ENCODE measurements around the gene ENGASE. TPM values are rescaled to one million over a fixed set of nuclear protein-coding genes. Genes with fewer than 3 reads are reported as not detected.

Gene ENGASE
- total and polyA plus RNA-seq, 2 experiments from 2014 or later = 9.0 to 27.1 TPM

GRCh38 chr17:79084291-79085153 is 9.9 kb downstream of the ENGASE start:
- Histone ChIP-seq H3K27ac (ENCODE audit: low read depth) (no peak overlapping the region), H3K79me2 (replicated peaks; ENCODE audit: insufficient read depth) (no peaks in the 10 kb centered on the region), H4K20me1 (replicated peaks; ENCODE audit: insufficient read depth) (no peaks in the 10 kb centered on the region), H3K4me2 (no peak overlapping the region), H3K9me2 (ENCODE audit: insufficient read depth) (no peaks in the 10 kb centered on the region), H3K4me1 (ENCODE audit: insufficient read depth) (no peaks in the 10 kb centered on the region), H3K36me3 (ENCODE audit: insufficient read depth) (peaks cover 3% of the 10 kb centered on the region; the same call in 1 of the 2 replicates), H3F3A (replicated peaks; ENCODE audit: low read depth) (no peaks in the 10 kb centered on the region), H3K4me3 (no peak overlapping the region), H3K27me3 (ENCODE audit: insufficient read depth) (no peaks in the 10 kb centered on the region), H2AFZ (no peak overlapping the region)
- Mint-ChIP-seq H3K9me3 (peaks cover 4% of the 10 kb centered on the region; the same call in 1 of the 3 replicates), H3K4me3 (no peak overlapping the region), H3K27ac (no peak overlapping the region), H3K36me3 (ENCODE audit: low read depth) (peaks cover 35% of the 10 kb centered on the region), H3K4me1 (no peaks in the 10 kb centered on the region), H3K27me3 (ENCODE audit: insufficient read depth, low read depth, poor library complexity) (peaks cover 10% of the 10 kb centered on the region)
- no peak for DNase-seq (ENCODE audit: low spot score)
- TF ChIP-seq EZH2phosphoT487 (IDR thresholded peaks at IDR 0.05; ENCODE audit: unreplicated experiment) (no peak), ZNF462 (CRISPR knock-in tag; IDR thresholded peaks at IDR 0.05) (no peak), JUNB (IDR thresholded peaks at IDR 0.05; ENCODE audit: unreplicated experiment) (no peak), EZH2 (IDR thresholded peaks at IDR 0.05; ENCODE audit: low read depth, unreplicated experiment) (no peak), STAT1 (IDR thresholded peaks at IDR 0.05; ENCODE audit: unreplicated experiment) (no peak), ZNF114 (CRISPR knock-in tag; IDR thresholded peaks at IDR 0.05) (no peak), POLR2AphosphoS5 (IDR thresholded peaks at IDR 0.05; ENCODE audit: low read depth) (no peak), CREB1 (CRISPR knock-in tag; IDR thresholded peaks at IDR 0.05; ENCODE audit: low read depth) (no peak)
- ATAC-seq = no peak

All from GM23338 (cell line).